ENCODE measurements around the gene PLPPR1.
"Not testable (repeated sequence)": the region's sequence is repeated elsewhere in the genome, so short reads cannot be mapped to it uniquely, and the experiment has no call there.

PLPPR1 gene

DNA sequence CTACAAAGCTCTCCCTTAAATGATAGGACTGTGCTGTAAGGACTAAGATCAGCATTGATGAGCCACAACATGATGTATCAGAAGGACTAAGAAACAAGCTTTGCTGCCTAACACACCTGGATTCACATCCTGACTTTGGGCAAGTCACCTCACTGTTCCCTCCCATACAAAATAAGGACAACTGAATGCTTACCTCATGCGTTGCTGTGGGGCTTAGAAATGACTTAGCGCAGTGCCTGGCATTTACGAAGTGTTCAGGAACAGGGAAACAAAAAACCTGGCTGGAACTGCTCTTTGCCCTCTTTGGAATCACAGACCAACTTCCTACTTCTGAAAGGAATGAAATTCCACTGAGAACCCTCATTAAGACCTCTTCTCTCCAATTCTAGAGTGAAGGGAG, 242.6 kb downstream of the PLPPR1 start:
- Histone ChIP-seq H3K9me3 (ENCODE audit: insufficient read depth, low read depth, low read length) (no peaks in the 10 kb centered on the region), H3K4me2 (ENCODE audit: low read depth, low read length, poor library complexity, severe bottlenecking) (no peak overlapping the region), H3F3A (ENCODE audit: low read depth) (no peaks in the 10 kb centered on the region), H2AFZ (ENCODE audit: low read length) (no peak overlapping the region), H3K9me2 (replicated peaks; ENCODE audit: low read depth, low read length) (no peaks in the 10 kb centered on the region), H4K20me1 (ENCODE audit: insufficient read depth, low read length, poor library complexity, severe bottlenecking) (no peaks in the 10 kb centered on the region), H3K4me1 (ENCODE audit: insufficient read depth, low read length, poor library complexity, severe bottlenecking) (no peaks in the 10 kb centered on the region), H3K27me3 (ENCODE audit: insufficient read depth, low read length, poor library complexity, severe bottlenecking) (no peaks in the 10 kb centered on the region), H3K79me2 (ENCODE audit: insufficient read depth, low read length) (no peaks in the 10 kb centered on the region), H3K36me3 (ENCODE audit: insufficient read depth, low read length) (no peaks in the 10 kb centered on the region), H3K9ac (ENCODE audit: low read depth, low read length, poor library complexity, severe bottlenecking) (no peak overlapping the region), H3K4me3 (ENCODE audit: low read length, poor library complexity, severe bottlenecking) (no peak overlapping the region)
- TF ChIP-seq CTCF (conservative IDR thresholded peaks at IDR 0.05; ENCODE audit: low read length) (no peak), EZH2phosphoT487 (IDR thresholded peaks at IDR 0.05; ENCODE audit: borderline replicate concordance) (no peak)

DNA sequence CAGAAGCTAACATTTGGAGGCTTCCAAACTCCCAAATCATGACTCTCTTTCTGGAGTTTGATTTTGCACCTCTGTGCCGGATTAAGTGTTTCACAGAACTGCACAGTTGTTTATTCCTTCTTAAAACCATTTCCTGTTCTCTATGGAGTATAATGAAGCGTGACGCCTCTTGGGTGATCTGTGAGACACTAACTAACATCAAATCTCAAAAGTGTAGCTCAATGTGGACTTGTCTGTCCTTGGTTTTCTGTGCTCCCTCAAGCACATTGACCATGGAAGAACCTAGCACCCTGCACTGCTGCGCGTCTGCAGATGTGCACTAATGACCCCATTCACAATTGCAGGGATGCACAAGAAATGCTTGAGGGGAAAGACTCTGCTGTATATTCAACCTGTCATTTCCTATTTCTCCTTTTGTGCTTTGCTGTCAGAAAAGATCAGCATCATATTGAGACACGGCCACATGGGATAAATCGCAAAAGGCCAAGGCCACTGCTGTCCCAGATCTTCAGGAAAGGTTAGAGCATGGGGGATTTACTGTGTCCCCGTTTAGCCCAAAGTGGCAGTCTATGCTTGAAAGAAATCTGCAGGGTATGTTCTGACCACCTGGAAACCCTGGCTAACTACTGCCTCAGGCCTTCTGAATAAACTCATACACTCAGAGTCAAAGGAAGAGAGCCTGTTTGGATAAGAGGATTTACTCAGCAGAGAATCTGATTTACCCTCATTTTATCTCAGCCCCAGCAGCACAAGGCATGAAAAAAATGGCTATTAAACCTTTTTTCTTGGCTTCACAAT, 246.6 kb downstream of the PLPPR1 start:
- Histone ChIP-seq H3K9ac (ENCODE audit: low read depth, low read length, poor library complexity, severe bottlenecking) (no peak overlapping the region), H3K9me2 (replicated peaks; ENCODE audit: low read depth, low read length) (no peaks in the 10 kb centered on the region), H3K27me3 (ENCODE audit: insufficient read depth, low read length, poor library complexity, severe bottlenecking) (no peaks in the 10 kb centered on the region), H3F3A (ENCODE audit: low read depth) (no peaks in the 10 kb centered on the region), H3K36me3 (ENCODE audit: insufficient read depth, low read length) (no peaks in the 10 kb centered on the region), H3K9me3 (ENCODE audit: insufficient read depth, low read depth, low read length) (no peaks in the 10 kb centered on the region), H3K4me2 (ENCODE audit: low read depth, low read length, poor library complexity, severe bottlenecking) (no peak overlapping the region), H3K4me3 (ENCODE audit: low read length, poor library complexity, severe bottlenecking) (no peak overlapping the region), H3K4me1 (ENCODE audit: insufficient read depth, low read length, poor library complexity, severe bottlenecking) (no peaks in the 10 kb centered on the region), H2AFZ (ENCODE audit: low read length) (no peak overlapping the region), H3K79me2 (ENCODE audit: insufficient read depth, low read length) (no peaks in the 10 kb centered on the region), H4K20me1 (ENCODE audit: insufficient read depth, low read length, poor library complexity, severe bottlenecking) (no peaks in the 10 kb centered on the region)
- no peak for TF ChIP-seq EZH2phosphoT487 (IDR thresholded peaks at IDR 0.05; ENCODE audit: borderline replicate concordance)
- no peak for TF ChIP-seq CTCF (conservative IDR thresholded peaks at IDR 0.05; ENCODE audit: low read length)

- H3K27me3 ChIP-seq (ENCODE audit: insufficient read depth, low read length, poor library complexity, severe bottlenecking), result no peaks in the 10 kb centered on the region
- no peaks in the 10 kb centered on the region for H3K4me1 ChIP-seq (ENCODE audit: insufficient read depth, low read length, poor library complexity, severe bottlenecking)
- H3K36me3 ChIP-seq (ENCODE audit: insufficient read depth, low read length), result no peaks in the 10 kb centered on the region
- TF ChIP-seq CTCF (conservative IDR thresholded peaks at IDR 0.05; ENCODE audit: low read length) (no peak), EZH2phosphoT487 (IDR thresholded peaks at IDR 0.05; ENCODE audit: borderline replicate concordance) (no peak)
- no peak overlapping the region for H3K4me2 ChIP-seq (ENCODE audit: low read depth, low read length, poor library complexity, severe bottlenecking)
- H3K9me3 ChIP-seq (ENCODE audit: insufficient read depth, low read depth, low read length), result no peaks in the 10 kb centered on the region
- no peak overlapping the region for H2AFZ ChIP-seq (ENCODE audit: low read length)
- no peaks in the 10 kb centered on the region for H4K20me1 ChIP-seq (ENCODE audit: insufficient read depth, low read length, poor library complexity, severe bottlenecking)
- no peak overlapping the region for H3K9ac ChIP-seq (ENCODE audit: low read depth, low read length, poor library complexity, severe bottlenecking)
- H3K4me3 ChIP-seq (ENCODE audit: low read length, poor library complexity, severe bottlenecking), result no peak overlapping the region
- no peaks in the 10 kb centered on the region for H3K9me2 ChIP-seq (replicated peaks; ENCODE audit: low read depth, low read length)
- H3F3A ChIP-seq (ENCODE audit: low read depth), result no peaks in the 10 kb centered on the region
- H3K79me2 ChIP-seq (ENCODE audit: insufficient read depth, low read length), result no peaks in the 10 kb centered on the region
Observed at GRCh38 chr9:101275769-101276250, 247.3 kb downstream of the PLPPR1 start.

- not testable (repeated sequence) for H3K9me3 ChIP-seq (ENCODE audit: insufficient read depth, low read depth, low read length); H3K36me3 ChIP-seq (ENCODE audit: insufficient read depth, low read length); H3K4me1 ChIP-seq (ENCODE audit: insufficient read depth, low read length, poor library complexity, severe bottlenecking); H3K4me3 ChIP-seq (ENCODE audit: low read length, poor library complexity, severe bottlenecking); H3K9ac ChIP-seq (ENCODE audit: low read depth, low read length, poor library complexity, severe bottlenecking); H3F3A ChIP-seq (ENCODE audit: low read depth); H3K4me2 ChIP-seq (ENCODE audit: low read depth, low read length, poor library complexity, severe bottlenecking); H4K20me1 ChIP-seq (ENCODE audit: insufficient read depth, low read length, poor library complexity, severe bottlenecking); H3K9me2 ChIP-seq (replicated peaks; ENCODE audit: low read depth, low read length); H3K79me2 ChIP-seq (ENCODE audit: insufficient read depth, low read length); H3K27me3 ChIP-seq (ENCODE audit: insufficient read depth, low read length, poor library complexity, severe bottlenecking); H2AFZ ChIP-seq (ENCODE audit: low read length)
Observed at GRCh38 chr9:101291043-101291442, 262.5 kb downstream of the PLPPR1 start.

All from Loucy (cell line).